ENCODE results near the gene RPIA.

Gene RPIA

DNA sequence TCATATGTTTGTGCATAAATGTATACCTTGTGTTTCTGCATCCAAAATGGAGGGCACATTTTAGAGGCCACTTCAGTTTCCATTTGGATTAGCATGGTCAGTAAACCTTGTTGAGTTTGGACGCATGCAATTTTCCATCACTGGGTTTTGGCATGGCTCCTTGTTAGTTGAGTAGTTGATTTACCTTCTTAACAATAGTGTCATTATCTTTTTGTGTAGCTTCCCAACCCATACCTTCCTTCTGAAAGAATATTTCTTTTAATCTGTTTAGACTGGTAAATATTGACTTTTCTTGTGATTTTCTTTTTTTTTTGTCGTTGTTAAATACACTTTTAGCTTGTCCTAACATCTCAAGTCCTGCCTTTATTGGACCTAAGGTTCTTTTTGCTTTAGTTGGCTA is 15.5 kb downstream of the RPIA start:
- no peak for ATAC-seq
- TF ChIP-seq, protein P1, sequence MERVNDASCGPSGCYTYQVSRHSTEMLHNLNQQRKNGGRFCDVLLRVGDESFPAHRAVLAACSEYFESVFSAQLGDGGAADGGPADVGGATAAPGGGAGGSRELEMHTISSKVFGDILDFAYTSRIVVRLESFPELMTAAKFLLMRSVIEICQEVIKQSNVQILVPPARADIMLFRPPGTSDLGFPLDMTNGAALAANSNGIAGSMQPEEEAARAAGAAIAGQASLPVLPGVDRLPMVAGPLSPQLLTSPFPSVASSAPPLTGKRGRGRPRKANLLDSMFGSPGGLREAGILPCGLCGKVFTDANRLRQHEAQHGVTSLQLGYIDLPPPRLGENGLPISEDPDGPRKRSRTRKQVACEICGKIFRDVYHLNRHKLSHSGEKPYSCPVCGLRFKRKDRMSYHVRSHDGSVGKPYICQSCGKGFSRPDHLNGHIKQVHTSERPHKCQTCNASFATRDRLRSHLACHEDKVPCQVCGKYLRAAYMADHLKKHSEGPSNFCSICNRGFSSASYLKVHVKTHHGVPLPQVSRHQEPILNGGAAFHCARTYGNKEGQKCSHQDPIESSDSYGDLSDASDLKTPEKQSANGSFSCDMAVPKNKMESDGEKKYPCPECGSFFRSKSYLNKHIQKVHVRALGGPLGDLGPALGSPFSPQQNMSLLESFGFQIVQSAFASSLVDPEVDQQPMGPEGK (CRISPR knock-in tag; IDR thresholded peaks at IDR 0.05; ENCODE audit: borderline replicate concordance) = no peak

DNA sequence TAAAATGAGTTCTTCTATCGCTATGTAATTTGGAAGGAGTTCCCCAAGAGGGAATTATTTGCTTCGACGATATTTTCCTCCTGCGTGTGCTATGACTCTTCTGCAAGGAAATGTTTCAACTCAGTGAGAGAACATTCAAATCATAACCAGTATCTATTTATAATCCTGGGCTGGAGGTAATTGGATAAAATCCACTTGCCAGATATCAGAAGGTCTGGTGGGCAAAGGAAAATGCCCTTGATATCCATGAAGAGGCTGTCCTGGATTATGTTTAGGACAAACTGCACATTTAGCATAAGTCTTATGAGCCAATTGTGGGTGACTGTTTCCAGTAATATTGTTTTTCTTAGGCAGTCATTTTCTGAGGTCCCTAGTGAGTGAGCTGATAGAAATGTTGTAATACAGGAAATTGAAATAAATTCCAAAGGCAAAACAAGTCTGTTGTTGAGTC is 17.7 kb downstream of the RPIA start:
- TF ChIP-seq ZNF8 (CRISPR knock-in tag; IDR thresholded peaks at IDR 0.05) (no peak), ZFP30 (CRISPR knock-in tag; IDR thresholded peaks at IDR 0.05) (no peak), TOX (CRISPR knock-in tag; IDR thresholded peaks at IDR 0.05; ENCODE audit: borderline replicate concordance) (no peak), ZNF70 (CRISPR knock-in tag; IDR thresholded peaks at IDR 0.05) (no peak), TCF4 (CRISPR knock-in tag; IDR thresholded peaks at IDR 0.05; ENCODE audit: borderline replicate concordance) (no peak), SNAI2 (CRISPR knock-in tag; IDR thresholded peaks at IDR 0.05) (no peak; the same call in 1 of the 2 replicates), ZFP3 (CRISPR knock-in tag; IDR thresholded peaks at IDR 0.05) (no peak)
- TF ChIP-seq, protein P1 (CRISPR knock-in tag; IDR thresholded peaks at IDR 0.05; ENCODE audit: borderline replicate concordance) = no peak
- TF ChIP-seq, protein P2, sequence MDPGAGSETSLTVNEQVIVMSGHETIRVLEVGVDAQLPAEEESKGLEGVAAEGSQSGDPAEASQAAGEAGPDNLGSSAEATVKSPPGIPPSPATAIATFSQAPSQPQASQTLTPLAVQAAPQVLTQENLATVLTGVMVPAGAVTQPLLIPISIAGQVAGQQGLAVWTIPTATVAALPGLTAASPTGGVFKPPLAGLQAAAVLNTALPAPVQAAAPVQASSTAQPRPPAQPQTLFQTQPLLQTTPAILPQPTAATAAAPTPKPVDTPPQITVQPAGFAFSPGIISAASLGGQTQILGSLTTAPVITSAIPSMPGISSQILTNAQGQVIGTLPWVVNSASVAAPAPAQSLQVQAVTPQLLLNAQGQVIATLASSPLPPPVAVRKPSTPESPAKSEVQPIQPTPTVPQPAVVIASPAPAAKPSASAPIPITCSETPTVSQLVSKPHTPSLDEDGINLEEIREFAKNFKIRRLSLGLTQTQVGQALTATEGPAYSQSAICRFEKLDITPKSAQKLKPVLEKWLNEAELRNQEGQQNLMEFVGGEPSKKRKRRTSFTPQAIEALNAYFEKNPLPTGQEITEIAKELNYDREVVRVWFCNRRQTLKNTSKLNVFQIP (CRISPR knock-in tag; IDR thresholded peaks at IDR 0.05; ENCODE audit: borderline replicate concordance, low read depth) = no peak
- no peak for ATAC-seq

DNA sequence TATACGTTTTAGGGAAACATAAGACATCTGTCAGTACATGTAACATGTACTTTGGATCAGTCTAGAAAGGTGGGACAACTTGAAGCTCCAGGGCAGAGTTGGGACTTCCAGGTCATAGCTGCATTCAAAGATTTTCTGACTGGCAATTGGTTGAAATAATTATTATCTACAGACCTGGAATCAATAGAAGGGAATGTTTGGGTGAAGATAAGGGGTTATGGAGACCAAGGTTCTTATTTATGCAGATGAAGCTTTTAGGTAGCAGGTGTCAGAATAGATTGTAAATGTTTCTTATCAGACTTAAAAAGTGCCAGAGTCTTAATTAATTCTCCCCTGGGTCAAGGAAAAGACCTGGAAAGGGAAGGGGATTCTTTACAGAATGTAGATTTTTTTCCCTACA is 19.8 kb downstream of the RPIA start:
- ATAC-seq = no peak
- TF ChIP-seq ZC3H10 (CRISPR knock-in tag; IDR thresholded peaks at IDR 0.05) (no peak), RARB (CRISPR knock-in tag; IDR thresholded peaks at IDR 0.05) (no peak), ZFP3 (CRISPR knock-in tag; IDR thresholded peaks at IDR 0.05) (no peak), CSDC2 (CRISPR knock-in tag; IDR thresholded peaks at IDR 0.05) (no peak), OSR1 (CRISPR knock-in tag; IDR thresholded peaks at IDR 0.05) (no peak)
- TF ChIP-seq, protein P3, sequence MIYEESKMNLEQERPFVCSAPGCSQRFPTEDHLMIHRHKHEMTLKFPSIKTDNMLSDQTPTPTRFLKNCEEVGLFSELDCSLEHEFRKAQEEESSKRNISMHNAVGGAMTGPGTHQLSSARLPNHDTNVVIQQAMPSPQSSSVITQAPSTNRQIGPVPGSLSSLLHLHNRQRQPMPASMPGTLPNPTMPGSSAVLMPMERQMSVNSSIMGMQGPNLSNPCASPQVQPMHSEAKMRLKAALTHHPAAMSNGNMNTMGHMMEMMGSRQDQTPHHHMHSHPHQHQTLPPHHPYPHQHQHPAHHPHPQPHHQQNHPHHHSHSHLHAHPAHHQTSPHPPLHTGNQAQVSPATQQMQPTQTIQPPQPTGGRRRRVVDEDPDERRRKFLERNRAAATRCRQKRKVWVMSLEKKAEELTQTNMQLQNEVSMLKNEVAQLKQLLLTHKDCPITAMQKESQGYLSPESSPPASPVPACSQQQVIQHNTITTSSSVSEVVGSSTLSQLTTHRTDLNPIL (CRISPR knock-in tag; IDR thresholded peaks at IDR 0.05; ENCODE audit: low read depth) = no peak
- TF ChIP-seq, protein P4, sequence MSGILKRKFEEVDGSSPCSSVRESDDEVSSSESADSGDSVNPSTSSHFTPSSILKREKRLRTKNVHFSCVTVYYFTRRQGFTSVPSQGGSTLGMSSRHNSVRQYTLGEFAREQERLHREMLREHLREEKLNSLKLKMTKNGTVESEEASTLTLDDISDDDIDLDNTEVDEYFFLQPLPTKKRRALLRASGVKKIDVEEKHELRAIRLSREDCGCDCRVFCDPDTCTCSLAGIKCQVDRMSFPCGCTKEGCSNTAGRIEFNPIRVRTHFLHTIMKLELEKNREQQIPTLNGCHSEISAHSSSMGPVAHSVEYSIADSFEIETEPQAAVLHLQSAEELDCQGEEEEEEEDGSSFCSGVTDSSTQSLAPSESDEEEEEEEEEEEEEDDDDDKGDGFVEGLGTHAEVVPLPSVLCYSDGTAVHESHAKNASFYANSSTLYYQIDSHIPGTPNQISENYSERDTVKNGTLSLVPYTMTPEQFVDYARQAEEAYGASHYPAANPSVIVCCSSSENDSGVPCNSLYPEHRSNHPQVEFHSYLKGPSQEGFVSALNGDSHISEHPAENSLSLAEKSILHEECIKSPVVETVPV (CRISPR knock-in tag; IDR thresholded peaks at IDR 0.05) = no peak

DNA sequence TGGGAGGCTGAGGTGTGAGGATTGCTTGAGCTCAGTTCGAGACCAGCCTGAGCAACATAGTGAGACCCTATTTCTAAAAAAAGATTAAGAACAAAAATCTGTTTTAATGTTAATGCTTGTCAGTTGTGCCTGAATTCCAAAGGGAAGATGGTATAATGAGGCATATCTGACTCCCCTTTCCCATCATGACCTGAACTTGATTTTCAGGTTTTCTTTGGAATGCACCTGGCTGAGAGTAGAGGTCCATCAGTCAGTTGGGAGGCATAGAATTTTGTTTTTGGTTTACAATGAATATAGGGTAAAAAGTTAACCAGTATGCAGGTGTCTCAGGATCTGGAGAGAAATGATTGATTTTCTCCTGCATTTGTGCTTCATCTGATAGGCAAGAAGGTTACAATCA is 20.4 kb downstream of the RPIA start:
- ATAC-seq = no peak
- no peak for TF ChIP-seq ESRRG (CRISPR knock-in tag; IDR thresholded peaks at IDR 0.05)
- no peak for TF ChIP-seq ZNF70 (CRISPR knock-in tag; IDR thresholded peaks at IDR 0.05)
- TF ChIP-seq, protein P2 (CRISPR knock-in tag; IDR thresholded peaks at IDR 0.05; ENCODE audit: borderline replicate concordance, low read depth) = no peak
- TF ChIP-seq TCF4 (CRISPR knock-in tag; IDR thresholded peaks at IDR 0.05; ENCODE audit: borderline replicate concordance) = no peak
- TF ChIP-seq ZFP30 (CRISPR knock-in tag; IDR thresholded peaks at IDR 0.05) = no peak
- TF ChIP-seq, protein P3 (CRISPR knock-in tag; IDR thresholded peaks at IDR 0.05; ENCODE audit: low read depth) = no peak
- TF ChIP-seq TOX (CRISPR knock-in tag; IDR thresholded peaks at IDR 0.05; ENCODE audit: borderline replicate concordance) = no peak
- TF ChIP-seq, protein P5, sequence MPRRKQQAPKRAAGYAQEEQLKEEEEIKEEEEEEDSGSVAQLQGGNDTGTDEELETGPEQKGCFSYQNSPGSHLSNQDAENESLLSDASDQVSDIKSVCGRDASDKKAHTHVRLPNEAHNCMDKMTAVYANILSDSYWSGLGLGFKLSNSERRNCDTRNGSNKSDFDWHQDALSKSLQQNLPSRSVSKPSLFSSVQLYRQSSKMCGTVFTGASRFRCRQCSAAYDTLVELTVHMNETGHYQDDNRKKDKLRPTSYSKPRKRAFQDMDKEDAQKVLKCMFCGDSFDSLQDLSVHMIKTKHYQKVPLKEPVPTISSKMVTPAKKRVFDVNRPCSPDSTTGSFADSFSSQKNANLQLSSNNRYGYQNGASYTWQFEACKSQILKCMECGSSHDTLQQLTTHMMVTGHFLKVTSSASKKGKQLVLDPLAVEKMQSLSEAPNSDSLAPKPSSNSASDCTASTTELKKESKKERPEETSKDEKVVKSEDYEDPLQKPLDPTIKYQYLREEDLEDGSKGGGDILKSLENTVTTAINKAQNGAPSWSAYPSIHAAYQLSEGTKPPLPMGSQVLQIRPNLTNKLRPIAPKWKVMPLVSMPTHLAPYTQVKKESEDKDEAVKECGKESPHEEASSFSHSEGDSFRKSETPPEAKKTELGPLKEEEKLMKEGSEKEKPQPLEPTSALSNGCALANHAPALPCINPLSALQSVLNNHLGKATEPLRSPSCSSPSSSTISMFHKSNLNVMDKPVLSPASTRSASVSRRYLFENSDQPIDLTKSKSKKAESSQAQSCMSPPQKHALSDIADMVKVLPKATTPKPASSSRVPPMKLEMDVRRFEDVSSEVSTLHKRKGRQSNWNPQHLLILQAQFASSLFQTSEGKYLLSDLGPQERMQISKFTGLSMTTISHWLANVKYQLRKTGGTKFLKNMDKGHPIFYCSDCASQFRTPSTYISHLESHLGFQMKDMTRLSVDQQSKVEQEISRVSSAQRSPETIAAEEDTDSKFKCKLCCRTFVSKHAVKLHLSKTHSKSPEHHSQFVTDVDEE (CRISPR knock-in tag; IDR thresholded peaks at IDR 0.05) = no peak
- TF ChIP-seq, protein P4 (CRISPR knock-in tag; IDR thresholded peaks at IDR 0.05) = no peak
- no peak for TF ChIP-seq ISL1 (CRISPR knock-in tag; IDR thresholded peaks at IDR 0.05)
- TF ChIP-seq CSDC2 (CRISPR knock-in tag; IDR thresholded peaks at IDR 0.05) = no peak
- TF ChIP-seq ZNF8 (CRISPR knock-in tag; IDR thresholded peaks at IDR 0.05) = no peak
- TF ChIP-seq ZNF565 (CRISPR knock-in tag; conservative IDR thresholded peaks at IDR 0.05; ENCODE audit: low read depth) = no peak
- TF ChIP-seq RARB (CRISPR knock-in tag; IDR thresholded peaks at IDR 0.05) = no peak

Measured in SK-N-SH treated with all-trans-retinoic acid at 6 μM for 48 hours (cell line).